ENCODE data around the gene SLC9A3.

SLC9A3 gene

GRCh38 chr5:428754-429452 lies 95.3 kb downstream of the SLC9A3 start:
- ATAC-seq, result no peak
- TF ChIP-seq TSHZ2 (CRISPR knock-in tag; IDR thresholded peaks at IDR 0.05), result no peak
- no peak for TF ChIP-seq OSR1 (CRISPR knock-in tag; IDR thresholded peaks at IDR 0.05)
- no peak for TF ChIP-seq GLIS3 (CRISPR knock-in tag; IDR thresholded peaks at IDR 0.05)
- no peak for TF ChIP-seq ESRRG (CRISPR knock-in tag; IDR thresholded peaks at IDR 0.05)
- no peak for TF ChIP-seq ISL1 (CRISPR knock-in tag; IDR thresholded peaks at IDR 0.05)
- TF ChIP-seq POU6F1 (CRISPR knock-in tag; IDR thresholded peaks at IDR 0.05; ENCODE audit: borderline replicate concordance, low read depth), result no peak
- no peak for TF ChIP-seq ZNF70 (CRISPR knock-in tag; IDR thresholded peaks at IDR 0.05)
- no peak for TF ChIP-seq ZNF8 (CRISPR knock-in tag; IDR thresholded peaks at IDR 0.05)
- no peak for TF ChIP-seq ZNF565 (CRISPR knock-in tag; conservative IDR thresholded peaks at IDR 0.05; ENCODE audit: low read depth)
- TF ChIP-seq ZC3H10 (CRISPR knock-in tag; IDR thresholded peaks at IDR 0.05), result no peak
- no peak for TF ChIP-seq ZFP30 (CRISPR knock-in tag; IDR thresholded peaks at IDR 0.05)
- TF ChIP-seq CSDC2 (CRISPR knock-in tag; IDR thresholded peaks at IDR 0.05), result no peak
- TF ChIP-seq ARNTL (CRISPR knock-in tag; IDR thresholded peaks at IDR 0.05; ENCODE audit: borderline replicate concordance, low read depth), result no peak
- TF ChIP-seq CREB5 (CRISPR knock-in tag; IDR thresholded peaks at IDR 0.05; ENCODE audit: low read depth), result no peak
- TF ChIP-seq TOX (CRISPR knock-in tag; IDR thresholded peaks at IDR 0.05; ENCODE audit: borderline replicate concordance), result no peak

- no peak for ATAC-seq
- TF ChIP-seq TSHZ2 (CRISPR knock-in tag; IDR thresholded peaks at IDR 0.05) (no peak), BACH2 (CRISPR knock-in tag; IDR thresholded peaks at IDR 0.05; ENCODE audit: borderline replicate concordance) (no peak), TOX (CRISPR knock-in tag; IDR thresholded peaks at IDR 0.05; ENCODE audit: borderline replicate concordance) (no peak), TCF4 (CRISPR knock-in tag; IDR thresholded peaks at IDR 0.05; ENCODE audit: borderline replicate concordance) (no peak), CSRNP3 (CRISPR knock-in tag; IDR thresholded peaks at IDR 0.05) (no peak), OSR1 (CRISPR knock-in tag; IDR thresholded peaks at IDR 0.05) (no peak), ZFP30 (CRISPR knock-in tag; IDR thresholded peaks at IDR 0.05) (no peak), GLIS3 (CRISPR knock-in tag; IDR thresholded peaks at IDR 0.05) (no peak), ZC3H10 (CRISPR knock-in tag; IDR thresholded peaks at IDR 0.05) (no peak), ESRRG (CRISPR knock-in tag; IDR thresholded peaks at IDR 0.05) (no peak), ISL1 (CRISPR knock-in tag; IDR thresholded peaks at IDR 0.05) (no peak), ARNTL (CRISPR knock-in tag; IDR thresholded peaks at IDR 0.05; ENCODE audit: borderline replicate concordance, low read depth) (no peak), CREB5 (CRISPR knock-in tag; IDR thresholded peaks at IDR 0.05; ENCODE audit: low read depth) (no peak), ZNF565 (CRISPR knock-in tag; conservative IDR thresholded peaks at IDR 0.05; ENCODE audit: low read depth) (no peak), ZFP3 (CRISPR knock-in tag; IDR thresholded peaks at IDR 0.05) (no peak), CSDC2 (CRISPR knock-in tag; IDR thresholded peaks at IDR 0.05) (no peak), RARB (CRISPR knock-in tag; IDR thresholded peaks at IDR 0.05) (no peak), SNAI2 (CRISPR knock-in tag; IDR thresholded peaks at IDR 0.05) (no peak), PATZ1 (CRISPR knock-in tag; IDR thresholded peaks at IDR 0.05; ENCODE audit: borderline replicate concordance) (no peak), ZNF70 (CRISPR knock-in tag; IDR thresholded peaks at IDR 0.05) (no peak)
Measured at GRCh38 chr5:428219-428618, 96.0 kb downstream of the SLC9A3 start.

Measured in SK-N-SH treated with all-trans-retinoic acid at 6 μM for 48 hours (cell line).